Measurements from ENCODE around the gene NAA80. TPM values are rescaled to one million over a fixed set of nuclear protein-coding genes. Genes with fewer than 3 reads are reported as not detected.

Gene NAA80
- total and polyA plus RNA-seq, 7 donors: 6.8 to 12.8 (median 8.6) TPM

- no peak for DNase-seq
- intact Hi-C loops (cut with DNase I): no loop called here
Observed at GRCh38 chr3:50258979-50259378, 40.2 kb downstream of the NAA80 start.

GRCh38 chr3:50258029-50258680, 41.0 kb downstream of the NAA80 start:
- H3K36me3 ChIP-seq (ENCODE audit: insufficient read depth in 1 of 2, low read depth in 1 of 2): peaks cover 0 to 36% of the 10 kb centered on the region in 2 donors
- intact Hi-C loops (cut with DNase I): no loop called here
- TF ChIP-seq CTCF (IDR thresholded peaks at IDR 0.05): no peak
- ATAC-seq: no peak
- H3K27me3 ChIP-seq (ENCODE audit: insufficient read depth in 3 of 3, low read length in 2 of 3): no peaks in the 10 kb centered on the region
- H3K4me1 ChIP-seq: peaks cover 27% of the 10 kb centered on the region
- H3K9me3 ChIP-seq: no peaks in the 10 kb centered on the region
- WGBS, 3 donors: 81 to 83% (median 82%) methylated on average over 13 to 17 of the region's 17 CpGs
- no peak overlapping the region for H3K27ac ChIP-seq
- no peak for DNase-seq
- H3K4me3 ChIP-seq: no peak overlapping the region

More at GRCh38 chr3:50258979-50259378, 40.2 kb downstream of the NAA80 start:
- no peak for ATAC-seq
- Histone ChIP-seq H3K4me1 (peaks cover 25% of the 10 kb centered on the region), H3K27ac (peak overlapping the region; percentile 98), H3K27me3 (ENCODE audit: insufficient read depth in 3 of 3, low read length in 2 of 3) (no peaks in the 10 kb centered on the region), H3K4me3 (peak overlapping the region; percentile 80), H3K9me3 (no peaks in the 10 kb centered on the region), H3K36me3 (ENCODE audit: insufficient read depth in 1 of 2, low read depth in 1 of 2) (peaks cover 0 to 32% of the 10 kb centered on the region in 2 donors)
- TF ChIP-seq CTCF (IDR thresholded peaks at IDR 0.05): no peak
- 74 to 80% (median 80%) methylated on average over 16 of the region's 16 CpGs for WGBS, 3 donors

- WGBS, 3 donors: 88 to 89% (median 88%) methylated on average over 19 to 20 of the region's 20 CpGs
- peaks cover 0 to 45% of the 10 kb centered on the region in 2 donors for H3K36me3 ChIP-seq (ENCODE audit: insufficient read depth in 1 of 2, low read depth in 1 of 2)
- H3K4me3 ChIP-seq: no peak overlapping the region
- H3K4me1 ChIP-seq: peaks cover 27% of the 10 kb centered on the region
- TF ChIP-seq CTCF (IDR thresholded peaks at IDR 0.05): peak; percentile 40
- intact Hi-C loops (cut with DNase I): no loop called here
- ATAC-seq: no peak
- no peaks in the 10 kb centered on the region for H3K9me3 ChIP-seq
- no peak overlapping the region for H3K27ac ChIP-seq
- DNase-seq: no peak
- no peaks in the 10 kb centered on the region for H3K27me3 ChIP-seq (ENCODE audit: insufficient read depth in 3 of 3, low read length in 2 of 3)
Observed at GRCh38 chr3:50256978-50257890, 42.0 kb downstream of the NAA80 start.

GRCh38 chr3:50255251-50255615, 44.0 kb downstream of the NAA80 start:
- peaks cover 38% of the 10 kb centered on the region for H3K4me1 ChIP-seq
- ATAC-seq: no peak
- H3K9me3 ChIP-seq: no peaks in the 10 kb centered on the region
- whole genome bisulfite sequencing, 3 donors: 63 to 76% (median 76%) methylated on average over 9 of the region's 9 CpGs
- peak overlapping the region; percentile 11 for H3K4me3 ChIP-seq
- H3K27ac ChIP-seq: peak overlapping the region; percentile 73
- DNase-seq: no peak
- peaks cover 0 to 48% of the 10 kb centered on the region in 2 donors for H3K36me3 ChIP-seq (ENCODE audit: insufficient read depth in 1 of 2, low read depth in 1 of 2)
- no peaks in the 10 kb centered on the region for H3K27me3 ChIP-seq (ENCODE audit: insufficient read depth in 3 of 3, low read length in 2 of 3)
- intact Hi-C loops (cut with DNase I): no loop called here
- TF ChIP-seq CTCF (IDR thresholded peaks at IDR 0.05): no peak

All from psoas muscle (tissue), 8 donors.